MCF 10A (cell line): ENCODE measurements around the gene HAS3. TPM values are rescaled to one million over a fixed set of nuclear protein-coding genes. Genes with fewer than 3 reads are reported as not detected.
"Not testable (repeated sequence)": the region's sequence is repeated elsewhere in the genome, so short reads cannot be mapped to it uniquely, and the experiment has no call there.

Experiments used
- BruUV-seq: library from RNA; stranded (reverse); fragments of 400-500 nt; replicated peaks from 2 replicates; lab custom pipeline; 2021; lab: Mats Ljungman, UMichigan
- CTCF ChIA-PET: fragments of 300-600 bp; sonication (Branson Sonifier 250); formaldehyde crosslinking; extraction: SDS; loops from one replicate; lab custom pipeline; 2021; ENCODE audit warnings: antibody characterized with exemption, inconsistent platforms; lab: Yijun Ruan, JAX
- POLR2A ChIA-PET: fragments of 300-600, 350-650 bp; sonication (Branson Sonifier 250); formaldehyde crosslinking; extraction: SDS; loops from one replicate; lab custom pipeline; 2020; ENCODE audit warnings: antibody characterized with exemption, inconsistent platforms; lab: Yijun Ruan, JAX
- DNase-seq: peaks from one replicate; pipeline ENCODE4 v3.0.0-alpha.2; 2018; ENCODE audit not compliant: unreplicated experiment
- H3K27ac Mint-ChIP-seq: one replicate; pipeline ENCODE4 v1.8.0; 2022; ENCODE audit warnings: mild to moderate bottlenecking, low read depth, mixed read lengths; ENCODE audit not compliant: unreplicated experiment
- H3K27me3 Mint-ChIP-seq: one replicate; pipeline ENCODE4 v1.8.0; 2022; ENCODE audit warnings: mixed read lengths; ENCODE audit not compliant: insufficient read depth, unreplicated experiment
- H3K36me3 Mint-ChIP-seq: one replicate; pipeline ENCODE4 v1.8.0; 2022; ENCODE audit warnings: mild to moderate bottlenecking, moderate library complexity, mixed read lengths; ENCODE audit not compliant: insufficient read depth, unreplicated experiment
- H3K4me1 Mint-ChIP-seq: one replicate; pipeline ENCODE4 v1.8.0; 2022; ENCODE audit warnings: mixed read lengths; ENCODE audit not compliant: insufficient read depth, unreplicated experiment
- H3K4me3 Mint-ChIP-seq: one replicate; pipeline ENCODE4 v1.8.0; 2022; ENCODE audit warnings: mild to moderate bottlenecking, moderate library complexity, mixed read lengths; ENCODE audit not compliant: unreplicated experiment
- H3K9me3 Mint-ChIP-seq: one replicate; pipeline ENCODE4 v1.8.0; 2022; ENCODE audit warnings: mixed read lengths; ENCODE audit not compliant: unreplicated experiment
- intact Hi-C: fragments of 100-400 bp; cut with micrococcal nuclease; formaldehyde crosslinking; loops from 2 replicates; pipeline ENCODE4 v1.14.1; 2022
- total RNA-seq: library from RNA; stranded (reverse); gene quantifications from 2 replicates; pipeline ENCODE4 v1.2.3, GENCODE V29; 2022
- TF ChIP-seq, protein P1 (sequence below): fragments of 200-600 bp; IDR thresholded peaks from one replicate; pipeline ENCODE4 v1.8.0; 2022; ENCODE audit warnings: antibody characterized with exemption, mild to moderate bottlenecking; ENCODE audit not compliant: unreplicated experiment

HAS3 gene
- total RNA-seq, 1 experiment from 2014 or later = 0.72 TPM

DNA sequence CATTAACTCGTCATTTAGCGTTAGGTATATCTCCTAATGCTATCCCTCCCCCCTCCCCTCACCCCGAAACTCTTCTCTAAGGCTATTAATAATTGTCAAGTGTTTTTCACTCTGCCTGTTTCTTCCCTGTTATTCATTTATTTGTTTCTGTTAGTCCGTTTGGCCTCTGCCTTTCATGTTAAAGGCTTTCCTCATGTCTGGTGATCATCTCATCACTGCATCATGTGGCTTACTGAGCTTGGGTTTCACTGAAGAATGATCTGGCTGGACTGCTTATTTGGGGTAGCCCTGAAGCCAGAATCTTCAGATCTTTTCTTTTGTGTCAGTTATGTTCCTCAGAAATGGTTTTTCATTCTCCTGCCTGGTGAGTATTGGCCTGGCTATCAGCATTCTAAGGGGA is 36.5 kb downstream of the HAS3 start:
- no peak overlapping the region for H3K4me3 Mint-ChIP-seq
- peaks cover 88% of the 10 kb centered on the region for H3K36me3 Mint-ChIP-seq
- peak overlapping the region; percentile 63 for H3K27ac Mint-ChIP-seq
- no peaks in the 10 kb centered on the region for H3K27me3 Mint-ChIP-seq
- TF ChIP-seq, protein P1, sequence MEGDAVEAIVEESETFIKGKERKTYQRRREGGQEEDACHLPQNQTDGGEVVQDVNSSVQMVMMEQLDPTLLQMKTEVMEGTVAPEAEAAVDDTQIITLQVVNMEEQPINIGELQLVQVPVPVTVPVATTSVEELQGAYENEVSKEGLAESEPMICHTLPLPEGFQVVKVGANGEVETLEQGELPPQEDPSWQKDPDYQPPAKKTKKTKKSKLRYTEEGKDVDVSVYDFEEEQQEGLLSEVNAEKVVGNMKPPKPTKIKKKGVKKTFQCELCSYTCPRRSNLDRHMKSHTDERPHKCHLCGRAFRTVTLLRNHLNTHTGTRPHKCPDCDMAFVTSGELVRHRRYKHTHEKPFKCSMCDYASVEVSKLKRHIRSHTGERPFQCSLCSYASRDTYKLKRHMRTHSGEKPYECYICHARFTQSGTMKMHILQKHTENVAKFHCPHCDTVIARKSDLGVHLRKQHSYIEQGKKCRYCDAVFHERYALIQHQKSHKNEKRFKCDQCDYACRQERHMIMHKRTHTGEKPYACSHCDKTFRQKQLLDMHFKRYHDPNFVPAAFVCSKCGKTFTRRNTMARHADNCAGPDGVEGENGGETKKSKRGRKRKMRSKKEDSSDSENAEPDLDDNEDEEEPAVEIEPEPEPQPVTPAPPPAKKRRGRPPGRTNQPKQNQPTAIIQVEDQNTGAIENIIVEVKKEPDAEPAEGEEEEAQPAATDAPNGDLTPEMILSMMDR = no peak
- intact Hi-C loops = no loop called here
- H3K9me3 Mint-ChIP-seq = no peaks in the 10 kb centered on the region
- no peak for DNase-seq
- H3K4me1 Mint-ChIP-seq = no peaks in the 10 kb centered on the region
- ChIA-PET POLR2A (interaction anchor here (0.6 to 1.3 kb wide), 4 partner anchors 9 to 46 kb away, joined by 3 to 8 read pairs (median 4); partner anchors contain the start of genes CHTF8 and UTP4), CTCF (no interaction called here)
- no TSS peak for BruUV-seq

DNA sequence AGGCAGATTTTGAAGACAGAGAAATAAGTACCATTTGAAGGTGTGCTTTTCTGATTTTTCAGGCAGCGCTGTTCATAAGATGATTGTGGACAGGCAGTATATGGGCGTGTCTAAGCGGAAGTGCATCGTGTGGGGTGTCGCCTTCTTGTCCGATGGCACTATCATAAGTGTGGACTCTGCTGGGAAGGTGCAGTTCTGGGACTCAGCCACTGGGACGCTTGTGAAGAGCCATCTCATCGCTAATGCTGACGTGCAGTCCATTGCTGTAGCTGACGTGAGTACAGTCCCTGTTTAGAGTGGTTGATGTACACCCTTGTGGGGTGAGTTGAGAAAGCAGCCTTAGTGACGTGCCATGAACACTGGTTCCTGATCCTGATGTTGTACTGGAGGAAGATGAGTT is 37.7 kb downstream of the HAS3 start:
- CTCF ChIA-PET = no interaction called here
- no TSS peak for BruUV-seq
- Mint-ChIP-seq H3K4me3 (no peak overlapping the region), H3K36me3 (peaks cover 85% of the 10 kb centered on the region), H3K4me1 (no peaks in the 10 kb centered on the region), H3K9me3 (no peaks in the 10 kb centered on the region), H3K27me3 (no peaks in the 10 kb centered on the region), H3K27ac (no peak overlapping the region)
- intact Hi-C loops = no loop called here
- POLR2A ChIA-PET = interaction anchor here (1.3 kb wide), 1 partner anchor 30 kb away, joined by 4 read pairs; no protein-coding TSS in a partner anchor
- DNase-seq = no peak
- TF ChIP-seq, protein P1 = no peak

DNA sequence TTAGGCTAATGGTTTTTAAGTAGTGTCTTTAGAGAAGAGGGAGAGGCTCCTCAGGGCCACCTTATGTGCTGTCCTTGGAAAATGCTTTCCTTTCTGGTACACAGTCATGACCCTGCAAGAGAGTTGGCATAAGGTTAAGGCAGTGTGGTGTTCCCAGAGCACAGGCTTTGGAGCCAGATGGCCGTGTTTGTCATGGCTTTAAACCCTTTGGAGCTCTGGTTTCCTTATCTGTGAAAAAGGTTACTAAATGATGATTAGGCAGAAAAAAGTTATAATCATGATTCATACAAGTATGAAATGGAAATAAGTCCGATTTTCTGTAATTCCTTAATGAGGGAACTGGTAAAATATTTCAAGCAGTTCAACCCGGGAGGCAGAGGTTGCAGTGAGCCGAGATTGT is 40.2 kb downstream of the HAS3 start:
- H3K4me3 Mint-ChIP-seq = no peak overlapping the region
- TF ChIP-seq, protein P1 = no peak
- no peak for DNase-seq
- H3K27ac Mint-ChIP-seq = no peak overlapping the region
- no peaks in the 10 kb centered on the region for H3K4me1 Mint-ChIP-seq
- H3K9me3 Mint-ChIP-seq = no peaks in the 10 kb centered on the region
- POLR2A ChIA-PET = interaction anchor here (0.9 kb wide), 1 partner anchor 12 kb away, joined by 3 read pairs; no protein-coding TSS in a partner anchor
- no TSS peak for BruUV-seq
- no peaks in the 10 kb centered on the region for H3K27me3 Mint-ChIP-seq
- peaks cover 79% of the 10 kb centered on the region for H3K36me3 Mint-ChIP-seq
- intact Hi-C loops = no loop called here
- CTCF ChIA-PET = interaction anchor here (0.6 to 0.8 kb wide), 5 partner anchors 31 to 618 kb away, joined by 3 to 5 read pairs (median 3); no protein-coding TSS in a partner anchor

DNA sequence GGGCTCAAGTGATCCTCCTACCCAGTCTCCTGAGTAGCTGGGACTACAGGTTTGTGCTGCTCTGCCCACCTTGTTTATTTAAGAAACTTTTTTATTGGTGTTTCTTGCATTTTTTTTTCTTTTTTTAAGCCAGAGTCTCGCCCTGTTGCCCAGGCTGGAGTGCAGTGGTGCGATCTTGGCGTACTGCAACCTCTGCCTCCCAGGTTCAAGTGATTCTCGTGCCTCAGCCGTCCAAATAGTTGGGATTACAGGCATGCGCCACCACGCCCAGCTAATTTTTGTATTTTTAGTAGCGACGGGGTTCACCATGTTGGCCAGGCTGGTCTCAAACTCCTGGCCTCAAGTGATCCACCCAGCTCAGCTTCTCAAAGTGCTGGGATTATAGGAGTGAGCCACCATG is 44.2 kb downstream of the HAS3 start:
- H3K27ac Mint-ChIP-seq, H3K4me1 Mint-ChIP-seq, DNase-seq, H3K27me3 Mint-ChIP-seq, H3K9me3 Mint-ChIP-seq, H3K4me3 Mint-ChIP-seq, BruUV-seq: not testable (repeated sequence)
- peaks cover 85% of the 10 kb centered on the region for H3K36me3 Mint-ChIP-seq
- ChIA-PET POLR2A (interaction anchor here (0.6 to 2.2 kb wide), 8 partner anchors 17 to 162 kb away, joined by 4 to 7 read pairs (median 5); partner anchors contain the start of genes CHTF8 and UTP4), CTCF (interaction anchor here (0.6 to 4.4 kb wide), 19 partner anchors 9 to 700 kb away, joined by 3 to 54 read pairs (median 4); partner anchors contain the start of gene VPS4A)
- intact Hi-C loops = loop anchor here (1.0 kb wide), 3 partner anchors 38 to 162 kb away; partner anchors contain the start of genes SNTB2 and VPS4A
